Thyroid gland (tissue), 4 donors: ENCODE measurements around the gene URAD.

Experiments used
- POLR2A ChIP-seq, 2 donors: fragments of 450-650 bp; IDR thresholded peaks; one replicate each; pipeline ENCODE4 v1.6.1; 2017; ENCODE audit warnings: antibody characterized with exemption in 2 of 2, mild to moderate bottlenecking in 2 of 2, moderate library complexity in 1 of 2
- TF ChIP-seq, protein P1 (sequence below), 6 experiments: fragments of 200-600 bp in 3 of 6; fragments of 450-650 bp in 3 of 6; sonication (generic) in 3 of 6; IDR thresholded peaks; one replicate each; pipeline ENCODE4 v1.5.1; 2016 to 2019; ENCODE audit warnings: antibody characterized with exemption in 6 of 6, mild to moderate bottlenecking in 2 of 6, inconsistent platforms in 1 of 6, moderate library complexity in 1 of 6

DNA sequence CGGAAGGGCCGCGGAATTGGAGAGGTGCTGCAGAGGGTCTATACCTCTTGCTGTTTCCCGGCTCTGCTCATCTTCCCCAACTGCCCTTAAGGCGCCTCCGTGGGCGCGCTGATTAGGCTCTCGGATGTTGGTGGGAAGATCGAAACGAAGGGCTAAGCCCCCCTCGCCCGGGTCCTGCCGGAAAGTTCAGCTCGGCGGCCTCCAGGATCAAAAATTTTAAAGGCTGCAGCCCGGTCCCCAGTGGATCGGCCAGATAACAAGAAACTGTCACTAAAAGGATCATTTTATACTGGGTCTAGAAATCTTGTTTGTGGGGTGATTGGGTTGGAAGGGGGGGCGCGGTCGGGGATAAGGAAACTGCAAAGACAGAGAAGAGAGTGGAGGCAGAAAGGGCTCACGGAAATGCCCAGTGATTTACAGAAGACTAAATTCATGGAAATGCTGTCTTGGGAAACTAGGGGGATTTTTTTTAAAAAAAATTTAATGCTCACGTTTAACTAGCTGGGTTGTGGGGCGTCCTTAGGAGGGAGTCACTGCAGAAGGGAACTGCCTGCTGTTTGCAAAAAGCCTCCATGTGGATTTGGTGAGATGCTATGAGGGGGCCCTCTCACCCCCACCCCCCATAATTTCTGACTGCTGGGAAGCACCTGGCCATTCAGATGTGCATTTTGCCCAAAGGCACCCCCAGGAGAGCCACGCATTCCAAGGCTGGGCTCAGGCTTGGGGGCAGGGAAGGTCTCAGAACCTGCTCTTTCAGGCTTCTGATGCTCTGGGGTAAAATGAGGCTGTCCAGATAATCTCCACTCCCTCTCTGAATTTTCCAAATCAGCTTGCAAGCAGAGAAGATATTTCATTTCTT lies 27.0 kb downstream of the URAD start:
- TF ChIP-seq POLR2A (IDR thresholded peaks at IDR 0.05), result no peak
- TF ChIP-seq, protein P1, sequence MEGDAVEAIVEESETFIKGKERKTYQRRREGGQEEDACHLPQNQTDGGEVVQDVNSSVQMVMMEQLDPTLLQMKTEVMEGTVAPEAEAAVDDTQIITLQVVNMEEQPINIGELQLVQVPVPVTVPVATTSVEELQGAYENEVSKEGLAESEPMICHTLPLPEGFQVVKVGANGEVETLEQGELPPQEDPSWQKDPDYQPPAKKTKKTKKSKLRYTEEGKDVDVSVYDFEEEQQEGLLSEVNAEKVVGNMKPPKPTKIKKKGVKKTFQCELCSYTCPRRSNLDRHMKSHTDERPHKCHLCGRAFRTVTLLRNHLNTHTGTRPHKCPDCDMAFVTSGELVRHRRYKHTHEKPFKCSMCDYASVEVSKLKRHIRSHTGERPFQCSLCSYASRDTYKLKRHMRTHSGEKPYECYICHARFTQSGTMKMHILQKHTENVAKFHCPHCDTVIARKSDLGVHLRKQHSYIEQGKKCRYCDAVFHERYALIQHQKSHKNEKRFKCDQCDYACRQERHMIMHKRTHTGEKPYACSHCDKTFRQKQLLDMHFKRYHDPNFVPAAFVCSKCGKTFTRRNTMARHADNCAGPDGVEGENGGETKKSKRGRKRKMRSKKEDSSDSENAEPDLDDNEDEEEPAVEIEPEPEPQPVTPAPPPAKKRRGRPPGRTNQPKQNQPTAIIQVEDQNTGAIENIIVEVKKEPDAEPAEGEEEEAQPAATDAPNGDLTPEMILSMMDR (IDR thresholded peaks at IDR 0.05), result no peak
